HG03039 (cell line): Measurements from ENCODE around the gene SLC6A7.

Experiments
- ATAC-seq: cut with Tn5 transposase; IDR thresholded peaks from one replicate; pipeline ENCODE4 v1.9.1; 2021; ENCODE audit warnings: mild to moderate bottlenecking, moderate library complexity; ENCODE audit not compliant: unreplicated experiment

Gene SLC6A7

DNA sequence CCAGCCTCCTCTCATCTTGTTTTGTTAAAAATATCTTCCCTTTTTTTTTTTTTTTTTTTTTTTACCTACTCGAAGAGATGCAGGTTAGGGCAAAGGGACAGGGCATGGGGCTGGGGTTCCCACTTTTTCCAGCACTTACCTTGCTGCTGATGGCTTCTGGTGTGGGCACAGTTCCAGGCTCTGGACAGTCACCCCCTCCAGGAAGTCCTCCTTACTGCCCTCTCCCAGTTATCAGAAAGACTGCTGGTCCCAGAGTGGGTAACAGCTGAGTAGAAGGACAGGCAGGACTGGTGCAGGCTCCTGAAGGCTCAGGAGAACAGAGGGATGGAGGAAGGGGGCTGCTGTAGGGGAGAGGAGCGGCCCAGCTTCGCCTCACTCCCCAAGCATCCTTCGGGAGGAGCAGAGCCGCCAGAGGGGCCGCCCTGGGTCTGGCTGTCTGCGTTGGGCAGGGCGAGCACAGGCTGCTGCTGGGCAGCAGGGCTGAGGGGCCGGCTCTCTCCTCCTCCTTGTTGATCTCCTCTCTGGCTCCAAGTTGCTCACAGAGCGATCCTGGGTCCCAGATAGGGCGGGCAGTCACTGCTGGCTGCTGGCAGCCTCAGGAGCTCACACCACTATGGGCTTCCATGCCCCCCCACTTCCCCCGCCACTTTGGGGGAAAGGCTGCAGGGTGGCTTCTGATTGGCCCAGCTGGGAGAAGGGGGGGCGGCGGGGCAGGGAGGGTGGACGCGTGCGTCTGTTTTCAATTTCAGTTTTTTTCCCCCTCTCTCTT lies 34.4 kb upstream of the SLC6A7 start, which contains the start of gene PDGFRB:
Gene PDGFRB (minus strand): TSS at position 588 of the 769 bp plus-strand sequence. CDS start 18,798 bp downstream, outside the sequence.
- no peak for ATAC-seq

GRCh38 chr5:150156027-150156368 lies 33.9 kb upstream of the SLC6A7 start:
- no peak for ATAC-seq

- no peak for ATAC-seq
These were observed 33.3 kb upstream of the SLC6A7 start for GRCh38 chr5:150156540-150156939.

- no peak for ATAC-seq
These were observed 32.7 kb upstream of the SLC6A7 start for GRCh38 chr5:150157168-150157567.

DNA sequence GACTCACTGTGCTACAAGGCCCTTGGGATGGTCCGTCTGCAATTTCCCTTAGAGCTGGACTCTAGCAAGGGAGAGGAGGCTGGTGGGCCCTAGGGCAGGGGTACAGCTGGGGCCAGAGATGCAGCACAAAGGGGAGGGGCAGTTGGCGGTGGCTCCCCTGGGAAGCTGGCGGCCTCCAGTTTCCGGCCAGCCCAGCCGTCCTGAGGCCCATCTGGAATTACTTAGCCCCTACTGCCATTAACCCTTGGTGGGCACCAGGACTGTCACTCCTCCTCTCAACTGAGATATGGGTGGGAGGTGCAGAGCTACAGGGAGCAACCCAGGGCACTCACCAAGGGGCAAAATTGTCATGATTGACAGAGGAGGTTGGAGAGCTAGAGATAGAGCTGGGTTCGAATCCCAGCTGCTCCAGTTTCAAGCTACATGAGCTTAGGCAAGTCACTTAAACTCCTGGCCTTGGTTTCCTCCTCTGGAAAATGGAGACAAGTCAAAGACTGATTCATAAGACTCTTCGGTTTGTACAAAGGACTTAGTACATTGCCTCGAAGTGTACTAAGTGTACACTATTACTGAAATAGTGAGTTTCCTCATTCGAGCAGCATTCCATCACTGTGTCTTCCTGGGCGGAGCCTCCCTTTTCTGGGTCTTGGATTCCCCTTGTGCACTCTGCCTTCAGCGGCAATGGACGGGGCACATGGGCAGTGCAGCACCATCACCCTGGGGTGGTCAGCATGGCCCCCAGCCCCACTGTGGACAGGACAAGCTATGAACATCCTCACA lies 31.5 kb upstream of the SLC6A7 start:
- ATAC-seq = no peak

GRCh38 chr5:150159031-150159430 lies 30.8 kb upstream of the SLC6A7 start:
- no peak for ATAC-seq

GRCh38 chr5:150159741-150160179 lies 30.1 kb upstream of the SLC6A7 start:
- ATAC-seq = no peak

- ATAC-seq = no peak
These were observed 29.3 kb upstream of the SLC6A7 start for GRCh38 chr5:150160448-150161081.

DNA sequence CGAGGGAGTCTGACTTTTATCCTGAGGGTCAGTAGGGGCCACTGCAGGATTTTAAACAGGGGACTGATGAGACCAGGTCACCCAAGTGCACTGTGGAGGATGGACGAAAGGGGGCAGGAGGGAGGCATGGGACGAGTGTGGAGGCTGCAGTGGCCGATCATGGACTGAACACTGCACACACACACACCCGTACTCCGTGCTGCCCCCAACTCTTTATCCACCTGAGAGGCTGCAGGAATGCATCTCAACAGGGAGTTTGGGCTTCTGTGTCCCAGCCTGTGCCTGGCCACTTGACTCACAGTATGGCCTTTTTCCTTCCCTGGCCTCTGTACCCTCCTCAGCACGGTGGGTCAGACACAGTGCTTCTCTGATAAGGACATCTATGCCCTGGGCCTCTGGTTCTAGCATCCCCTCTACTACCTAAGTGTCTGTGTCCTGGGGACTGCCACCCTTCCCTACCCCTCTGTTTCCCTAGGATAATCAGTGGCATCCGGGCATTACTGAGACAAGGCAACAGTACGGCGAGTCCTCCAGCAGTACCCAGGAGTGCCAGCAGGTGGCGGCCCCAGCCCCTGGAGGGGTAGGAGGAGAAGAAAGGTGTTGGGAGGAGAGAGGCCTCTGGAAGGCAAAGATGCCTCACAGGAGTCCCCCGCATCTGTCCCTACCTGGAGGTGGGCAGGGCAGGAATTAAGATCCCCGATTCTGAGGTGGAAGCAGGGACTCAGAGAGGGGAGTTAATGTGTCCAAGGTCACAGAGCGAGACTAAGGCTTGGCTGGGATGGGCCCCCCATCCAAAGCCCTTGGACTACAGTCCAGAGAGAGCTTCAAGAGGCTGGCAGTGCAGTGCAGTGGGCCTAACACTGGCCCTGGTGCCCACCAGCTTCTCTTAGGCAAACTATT lies 28.4 kb upstream of the SLC6A7 start:
- no peak for ATAC-seq

- no peak for ATAC-seq
These were observed 27.7 kb upstream of the SLC6A7 start for GRCh38 chr5:150162142-150162513.

- ATAC-seq = no peak
These were observed 26.8 kb upstream of the SLC6A7 start for GRCh38 chr5:150163035-150163434.

- no peak for ATAC-seq
These were observed 26.3 kb upstream of the SLC6A7 start for GRCh38 chr5:150163547-150164059.

- no peak for ATAC-seq
These were observed 25.5 kb upstream of the SLC6A7 start for GRCh38 chr5:150164211-150164980.

- ATAC-seq = no peak
These were observed 23.7 kb upstream of the SLC6A7 start for GRCh38 chr5:150166037-150166649.

- ATAC-seq = no peak
These were observed 23.0 kb upstream of the SLC6A7 start, which contains the start of gene CDX1 for GRCh38 chr5:150166650-150167511. Gene CDX1 (plus strand): TSS chr5:150166778. CDS start chr5:150166877, 99 bp downstream.

- no peak for ATAC-seq
These were observed 22.4 kb upstream of the SLC6A7 start for GRCh38 chr5:150167512-150167850.

GRCh38 chr5:150167908-150168307 lies 22.0 kb upstream of the SLC6A7 start:
- ATAC-seq = no peak

DNA sequence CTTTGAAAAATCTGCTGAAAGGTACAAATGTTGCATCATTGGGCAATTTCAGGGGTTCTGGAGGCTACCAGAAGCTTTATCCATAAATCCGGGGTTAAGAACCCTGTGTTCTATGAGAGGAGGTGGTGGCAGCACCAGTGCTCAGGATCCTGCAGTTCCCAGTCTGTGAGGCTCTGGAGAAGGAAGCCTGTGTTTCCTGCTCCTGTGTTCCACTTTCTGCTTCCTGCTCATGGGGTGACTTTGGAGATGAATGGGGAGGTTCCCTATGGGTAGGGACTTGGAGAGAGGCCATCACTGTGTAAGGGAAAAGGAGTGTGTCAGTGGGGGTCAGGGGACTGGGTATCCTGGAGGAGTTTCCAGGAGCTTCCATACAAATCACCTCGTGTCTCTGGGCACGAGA lies 21.0 kb upstream of the SLC6A7 start:
- no peak for ATAC-seq
